NCI-H2081 (cell line): ENCODE data around the gene EFCAB9.
"Not testable (repeated sequence)": the region's sequence is repeated elsewhere in the genome, so short reads cannot be mapped to it uniquely, and the experiment has no call there.

Experiments
- DNase-seq, 2 experiments: peaks; one replicate each; lab custom pipeline; 2025; lab: John Stamatoyannopoulos, UW

The EFCAB9 gene

DNA sequence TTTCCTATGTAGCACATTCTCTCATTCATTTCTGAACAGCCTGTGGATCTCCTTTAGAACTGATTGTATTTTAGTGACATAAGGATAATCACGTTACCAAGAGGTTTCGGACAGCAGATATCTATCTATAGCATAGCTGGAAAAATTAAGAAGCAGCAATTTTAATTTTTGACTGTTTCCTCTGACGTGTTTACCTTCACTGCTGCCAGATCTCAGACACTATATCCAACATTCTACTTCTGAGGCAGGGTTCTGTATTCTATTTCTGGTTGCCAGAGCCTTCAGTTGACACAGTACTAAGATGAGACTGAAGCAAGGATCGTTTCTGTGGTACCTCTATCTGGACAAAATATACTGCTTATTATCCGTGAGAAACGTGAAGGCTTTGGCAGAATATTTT, at the start of gene EFCAB9:
Gene EFCAB9, plus strand, starts transcription at position 301 of the 400 bp plus-strand sequence. Its CDS starts 1 bp downstream, at position 302.
- no peak for DNase-seq

DNA sequence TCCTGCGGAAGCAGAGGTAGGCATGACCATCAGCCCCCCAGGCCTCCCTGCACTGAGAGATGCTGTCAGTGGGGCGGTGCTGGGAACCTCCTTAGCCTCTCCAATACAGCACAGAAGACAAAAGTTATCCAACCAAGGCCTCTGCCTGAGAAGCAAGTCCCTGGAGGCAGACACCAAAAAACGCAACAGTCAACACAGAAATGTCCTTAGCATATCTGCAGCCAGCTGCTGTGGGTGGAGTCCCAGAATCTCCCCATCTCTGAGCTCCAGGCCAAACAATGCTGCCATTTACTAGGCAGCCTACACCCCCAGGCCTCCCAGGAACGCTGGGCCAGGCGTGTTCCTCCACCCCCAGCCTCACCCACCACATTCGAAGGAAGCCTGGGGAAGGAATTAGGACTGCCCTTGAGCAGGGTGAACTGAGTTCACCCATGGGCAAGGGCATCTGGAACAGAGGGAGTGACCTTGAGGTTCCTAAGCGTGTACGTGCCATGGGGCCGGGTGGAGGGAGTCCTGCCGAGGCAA, 49.6 kb upstream of the EFCAB9 start:
- DNase-seq = no peak

- no peak for DNase-seq
Observed at GRCh38 chr5:172144931-172145869, 48.8 kb upstream of the EFCAB9 start.

DNA sequence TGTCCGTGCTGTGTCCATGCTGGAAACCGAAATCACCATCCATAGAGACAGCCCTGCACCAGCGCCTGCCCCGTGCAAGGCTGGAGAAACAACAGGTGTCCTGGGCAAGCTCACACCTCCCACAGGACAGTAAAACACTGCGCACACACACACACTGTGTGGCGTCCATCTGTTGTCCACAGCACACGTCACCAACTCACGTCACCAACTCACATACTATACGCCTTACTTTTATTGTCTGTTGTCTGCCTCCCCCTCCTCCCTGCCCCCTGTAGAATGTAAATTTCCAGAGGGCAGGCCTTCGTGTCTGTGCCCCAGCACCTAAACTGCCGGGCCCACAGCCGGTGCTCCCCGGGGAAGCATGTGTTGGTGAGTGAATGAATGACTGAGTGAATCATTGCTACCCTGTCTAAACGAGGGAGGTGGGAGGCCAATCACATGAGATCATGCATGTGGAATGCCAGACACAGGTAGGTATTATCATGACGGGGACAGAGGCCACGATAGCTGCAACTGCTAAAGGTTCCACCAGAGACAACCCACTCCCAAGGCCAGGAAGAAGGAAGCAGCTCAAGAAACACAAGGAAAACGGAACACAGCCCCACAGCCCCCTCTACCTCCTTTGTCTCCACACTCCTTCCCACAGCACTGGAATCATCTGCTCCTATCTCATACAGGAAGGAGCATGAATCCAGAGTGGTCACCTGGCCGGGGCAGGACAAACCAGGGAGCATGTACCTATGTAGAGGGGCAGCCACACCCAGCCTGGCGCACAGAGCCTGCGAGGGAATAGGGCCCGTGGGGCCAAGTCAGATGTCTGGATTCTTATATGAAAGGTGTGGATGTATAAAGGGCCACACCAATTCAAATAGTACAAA, 47.9 kb upstream of the EFCAB9 start:
- no peak for DNase-seq

- no peak for DNase-seq
Observed at GRCh38 chr5:172146748-172147092, 47.3 kb upstream of the EFCAB9 start.

- no peak for DNase-seq
Observed at GRCh38 chr5:172147857-172148256, 46.1 kb upstream of the EFCAB9 start.

DNA sequence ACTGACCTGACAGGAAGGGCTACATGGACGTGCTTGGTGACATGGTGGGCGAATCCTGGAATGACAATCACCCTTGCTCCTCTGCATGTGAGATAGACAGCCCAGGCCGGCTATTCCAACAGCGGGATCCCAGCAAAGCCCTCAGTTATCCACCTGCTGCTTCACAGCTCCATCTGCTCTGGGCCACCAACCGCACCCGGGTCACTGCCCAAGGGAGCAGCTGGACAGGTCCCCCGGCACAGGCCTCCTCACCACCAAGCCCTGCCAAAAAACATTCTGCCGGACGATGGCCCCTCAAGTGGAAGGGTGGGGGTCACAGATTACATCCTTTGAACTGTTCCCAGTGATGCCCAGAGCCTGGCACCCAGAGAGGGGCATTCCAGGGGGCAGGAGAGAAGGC, 45.6 kb upstream of the EFCAB9 start:
- DNase-seq = no peak

DNA sequence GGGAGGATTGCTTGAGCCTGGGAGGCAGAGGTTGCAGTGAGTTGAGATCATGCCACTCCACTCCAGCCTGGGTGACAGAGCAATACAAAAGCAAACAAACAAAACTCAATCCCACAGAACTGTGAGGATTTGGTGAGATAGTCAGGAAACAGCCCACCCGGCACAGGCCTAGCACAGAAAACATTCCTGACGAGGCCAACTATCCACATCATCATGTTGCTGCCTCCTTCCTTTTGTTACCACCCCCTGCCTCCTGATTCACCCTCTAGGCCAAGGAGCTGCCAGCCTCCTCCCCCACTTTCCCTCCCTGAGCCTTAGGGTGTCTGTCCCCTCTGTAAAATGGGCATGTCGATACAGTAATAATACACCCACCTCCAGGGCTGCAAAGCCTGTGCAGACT, 44.9 kb upstream of the EFCAB9 start:
- no peak for DNase-seq

GRCh38 chr5:172149481-172149880, 44.5 kb upstream of the EFCAB9 start:
- DNase-seq = not testable (repeated sequence)

DNA sequence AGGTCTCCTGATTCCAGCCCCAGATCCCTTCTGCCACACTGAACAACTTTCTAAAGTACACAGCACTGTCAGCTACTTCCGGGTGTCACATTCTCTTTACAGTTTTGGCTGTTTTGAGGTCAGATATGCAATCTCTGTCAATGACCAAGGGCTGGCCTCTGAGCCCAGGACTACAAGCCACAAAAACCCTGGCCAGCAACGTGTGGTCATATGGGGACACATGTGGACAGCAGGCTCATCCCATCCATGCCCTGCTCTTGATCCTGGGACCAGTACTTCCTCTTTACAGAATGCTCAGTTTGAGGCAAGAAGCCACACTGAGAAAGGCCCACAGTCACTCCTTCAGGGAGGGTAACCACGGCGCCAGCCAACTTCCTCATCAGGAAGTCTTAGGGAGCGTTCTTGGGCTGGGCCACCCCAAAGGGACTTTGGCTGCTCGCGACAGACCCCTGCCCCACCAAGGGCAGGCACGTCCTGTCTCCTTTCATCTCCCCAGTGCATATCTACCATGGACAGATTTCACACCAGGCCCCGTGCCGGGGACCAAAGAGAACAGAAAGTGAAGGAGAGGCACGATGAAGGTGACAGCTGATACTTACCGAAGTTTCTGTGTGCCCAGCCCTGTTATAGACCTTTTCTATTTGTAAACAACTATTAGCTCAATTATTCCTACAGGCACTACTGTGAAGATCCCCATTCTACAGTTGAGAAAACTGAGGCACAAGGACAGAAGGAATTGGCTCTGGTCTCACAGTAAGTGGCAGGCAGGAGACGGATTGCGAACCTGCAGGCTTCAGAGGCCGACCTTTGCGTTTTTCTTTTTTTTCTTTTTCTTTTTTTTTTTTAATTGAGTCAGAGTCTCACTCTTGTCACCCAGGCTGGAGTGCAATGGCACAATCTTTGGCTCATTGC, 43.2 kb upstream of the EFCAB9 start:
- DNase-seq = no peak

DNA sequence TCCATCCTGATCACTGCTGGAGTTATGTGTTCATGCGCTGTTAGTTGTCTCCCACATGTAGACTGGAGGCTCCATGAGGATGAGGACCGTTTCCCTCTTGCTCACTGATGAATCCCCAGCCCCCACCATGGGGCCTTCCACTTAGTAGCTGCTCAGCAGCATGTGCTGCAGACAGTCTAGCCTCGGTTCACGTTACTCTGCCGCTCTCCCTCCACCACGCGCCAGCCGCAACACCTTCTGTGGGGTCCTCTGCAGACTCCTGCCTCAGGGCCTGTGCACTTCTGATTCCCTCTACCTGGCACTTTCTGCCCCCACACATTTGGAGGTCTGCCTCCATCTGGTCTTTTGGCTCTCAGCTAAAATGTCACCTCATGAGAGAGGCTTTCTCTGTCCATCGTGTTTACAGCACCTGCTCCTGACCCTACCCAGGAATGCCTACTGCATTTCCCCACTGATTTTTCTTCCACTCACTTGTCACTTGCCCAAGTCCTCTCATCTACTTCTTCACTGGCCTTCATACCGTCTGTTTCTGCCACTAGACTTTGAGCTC, 42.2 kb upstream of the EFCAB9 start:
- no peak for DNase-seq

GRCh38 chr5:172153695-172154094, 40.3 kb upstream of the EFCAB9 start:
- DNase-seq = no peak

- not testable (repeated sequence) for DNase-seq
Observed at GRCh38 chr5:172155101-172155500, 38.9 kb upstream of the EFCAB9 start.

- no peak for DNase-seq
Observed at GRCh38 chr5:172156541-172156994, 37.4 kb upstream of the EFCAB9 start.

GRCh38 chr5:172159016-172159415, 35.0 kb upstream of the EFCAB9 start:
- DNase-seq = no peak

- DNase-seq = no peak
Observed at GRCh38 chr5:172160506-172160905, 33.5 kb upstream of the EFCAB9 start.

DNA sequence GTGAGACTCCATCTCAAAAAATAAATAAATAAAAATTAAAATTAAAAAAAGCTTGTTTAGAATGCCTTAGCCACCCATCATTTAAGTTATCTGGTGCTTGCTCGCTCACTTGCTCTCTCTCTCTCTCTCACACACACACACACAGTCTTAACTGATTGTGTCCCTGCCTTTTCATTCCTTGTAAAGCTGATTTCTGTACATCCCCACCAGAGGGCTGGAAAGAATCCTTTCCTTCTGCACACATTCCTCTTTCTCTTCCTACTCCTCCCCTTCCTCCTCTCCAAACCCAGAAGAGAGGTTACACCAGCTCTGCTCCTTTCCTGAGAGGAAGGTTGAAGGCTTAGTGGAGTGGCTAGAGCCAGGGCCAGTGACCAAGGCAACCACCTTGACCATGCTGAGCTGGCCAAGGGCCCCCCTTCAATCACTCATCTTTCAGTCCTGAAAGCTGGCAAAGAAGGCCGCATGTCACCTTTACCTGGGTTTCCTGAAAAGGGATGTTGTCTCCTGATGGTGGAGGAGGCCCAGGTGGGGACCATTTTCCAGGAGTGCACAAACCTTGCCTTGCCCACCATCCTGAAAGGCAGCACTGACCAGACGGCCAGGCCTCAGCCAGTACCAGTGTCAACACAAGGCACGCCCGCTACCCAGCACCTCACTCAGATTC, 31.5 kb upstream of the EFCAB9 start:
- DNase-seq = no peak

DNA sequence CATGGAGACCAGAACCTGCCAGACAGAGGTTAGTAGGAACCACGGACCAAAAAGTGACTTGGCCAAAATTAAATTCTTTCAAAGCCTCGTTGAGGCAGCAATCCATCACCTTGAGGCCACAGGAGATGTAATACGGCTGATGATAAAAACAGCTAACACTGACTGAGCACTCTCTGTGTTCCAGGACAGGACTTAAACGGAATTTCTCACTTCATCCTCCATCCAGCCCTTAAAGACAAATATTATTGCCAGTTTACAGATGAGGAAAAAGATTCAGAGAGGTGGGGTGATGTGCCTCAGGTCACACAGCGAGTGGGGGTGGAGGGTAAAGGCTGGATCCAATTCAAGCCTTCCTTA, 31.0 kb upstream of the EFCAB9 start:
- no peak for DNase-seq

DNA sequence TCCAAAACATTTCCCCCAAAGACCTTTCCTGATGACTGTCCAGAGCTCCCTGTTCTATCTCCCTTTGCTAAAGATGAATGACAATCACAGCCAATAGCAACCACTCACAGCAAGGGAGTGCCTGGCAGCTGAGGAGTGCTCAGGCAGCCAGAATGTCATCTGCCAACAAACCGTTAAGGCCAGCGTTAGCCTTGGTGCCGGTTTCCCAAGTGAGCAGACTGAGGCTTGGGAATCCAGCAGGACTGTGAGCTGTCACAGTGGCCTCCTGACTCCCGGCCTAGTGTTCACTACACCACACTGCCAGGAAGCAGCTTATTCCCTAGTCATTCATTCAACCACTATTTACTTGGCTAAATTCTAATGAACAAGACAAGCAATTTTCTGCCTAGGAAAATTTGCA, 30.6 kb upstream of the EFCAB9 start:
- DNase-seq = no peak

GRCh38 chr5:172164769-172165212, 29.2 kb upstream of the EFCAB9 start:
- no peak for DNase-seq

- no peak for DNase-seq
Observed at GRCh38 chr5:172165465-172165864, 28.5 kb upstream of the EFCAB9 start.
